Left ventricle myocardium inferior (tissue), 1 donor: ENCODE measurements around the gene PHF12. TPM values are rescaled to one million over a fixed set of nuclear protein-coding genes. Genes with fewer than 3 reads are reported as not detected.

ENCODE experiments used
- DNase-seq: peaks from one replicate; pipeline ENCODE4 v3.0.0-alpha.2; 2020
- H3K27ac ChIP-seq: fragments of 200-600 bp; replicated peaks from 2 replicates; pipeline ENCODE4 v1.8.0; 2021
- H3K27me3 ChIP-seq: fragments of 200-600 bp; 2 replicates; pipeline ENCODE4 v1.8.0; 2021; ENCODE audit warnings: low read depth
- H3K36me3 ChIP-seq: fragments of 200-600 bp; 2 replicates; pipeline ENCODE4 v1.8.0; 2021
- H3K4me1 ChIP-seq: fragments of 200-600 bp; 2 replicates; pipeline ENCODE4 v1.8.0; 2021
- H3K4me3 ChIP-seq: fragments of 200-600 bp; 2 replicates; pipeline ENCODE4 v1.8.0; 2021; ENCODE audit warnings: mild to moderate bottlenecking, moderate library complexity
- H3K9me3 ChIP-seq: fragments of 200-600 bp; replicated peaks from 2 replicates; pipeline ENCODE4 v1.8.0; 2021
- CTCF ChIP-seq: fragments of 200-600 bp; IDR thresholded peaks from 2 replicates; pipeline ENCODE4 v1.8.0; 2021; ENCODE audit warnings: antibody characterized with exemption, mild to moderate bottlenecking, borderline replicate concordance
- intact Hi-C: fragments of 100-400 bp; cut with micrococcal nuclease; formaldehyde crosslinking; loops from one replicate; pipeline ENCODE4 v1.11.0; 2022
- microRNA-seq: library from miRNA; unstranded; fragments of <30 nt; microRNA quantifications from one replicate; pipeline ENCODE4 v1.2.0, GENCODE V29; 2020
- total RNA-seq: library from RNA; stranded (reverse); fragmentation: NEBNext Ultra II Directional; extraction: Animal tissue kit (Norgen Biotek cat#: 25700); gene quantifications from one replicate; pipeline ENCODE4 v1.2.1, GENCODE V29; 2021
- donor health status: DM: no; HTN: yes; CAD: no; lungs with severe emphysema.

PHF12 gene
- total RNA-seq, 1 donor from 2014 or later = 17.2 TPM

DNA sequence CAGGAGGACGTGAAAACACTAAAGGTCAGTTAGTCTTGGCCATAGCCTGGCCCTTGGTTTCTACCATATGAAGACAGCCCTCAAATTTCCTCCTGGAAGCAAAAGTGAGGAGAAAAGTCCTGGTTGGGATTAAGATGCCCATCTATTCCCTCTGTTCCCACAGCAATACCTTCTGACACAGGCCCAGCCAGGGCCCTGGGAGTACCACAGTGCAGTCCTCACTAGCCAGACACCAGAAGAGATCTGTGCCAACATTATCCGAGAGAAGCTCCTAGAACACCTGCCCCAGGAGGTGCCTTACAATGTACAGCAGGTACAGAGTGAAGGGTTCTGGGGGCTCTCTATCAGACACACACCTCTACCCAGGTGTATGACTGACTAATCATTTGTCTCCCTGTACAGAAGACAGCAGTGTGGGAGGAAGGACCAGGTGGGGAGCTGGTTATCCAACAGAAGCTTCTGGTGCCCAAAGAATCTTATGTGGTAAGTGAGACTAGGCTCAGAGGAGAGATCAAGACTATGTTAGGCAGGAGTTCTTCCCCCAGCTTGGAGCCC, 92.4 kb downstream of the PHF12 start:
- DNase-seq = no peak
- TF ChIP-seq CTCF = no peak
- intact Hi-C loops = no loop called here

GRCh38 chr17:28857905-28858800, 93.2 kb downstream of the PHF12 start:
- Histone ChIP-seq H3K27ac (no peak overlapping the region), H3K27me3 (no peaks in the 10 kb centered on the region), H3K4me1 (peaks cover 18% of the 10 kb centered on the region), H3K9me3 (no peaks in the 10 kb centered on the region), H3K4me3 (no peak overlapping the region), H3K36me3 (peaks cover 47% of the 10 kb centered on the region)
- DNase-seq = no peak
- TF ChIP-seq CTCF = no peak
- intact Hi-C loops = no loop called here

More for the DNA sequence above, 92.4 kb downstream of the PHF12 start:
- peaks cover 47% of the 10 kb centered on the region for H3K36me3 ChIP-seq
- peaks cover 18% of the 10 kb centered on the region for H3K4me1 ChIP-seq
- H3K27me3 ChIP-seq = no peaks in the 10 kb centered on the region
- H3K9me3 ChIP-seq = no peaks in the 10 kb centered on the region
- H3K27ac ChIP-seq = no peak overlapping the region
- no peak overlapping the region for H3K4me3 ChIP-seq

GRCh38 chr17:28856028-28856574, 95.2 kb downstream of the PHF12 start:
- H3K27me3 ChIP-seq = no peaks in the 10 kb centered on the region
- H3K4me1 ChIP-seq = peaks cover 18% of the 10 kb centered on the region
- intact Hi-C loops = no loop called here
- peaks cover 47% of the 10 kb centered on the region for H3K36me3 ChIP-seq
- no peaks in the 10 kb centered on the region for H3K9me3 ChIP-seq
- no peak for DNase-seq
- peak overlapping the region; percentile 79 for H3K4me3 ChIP-seq
- TF ChIP-seq CTCF = no peak
- H3K27ac ChIP-seq = no peak overlapping the region

GRCh38 chr17:28855336-28855679, 96.0 kb downstream of the PHF12 start:
- Histone ChIP-seq H3K36me3 (peaks cover 39% of the 10 kb centered on the region), H3K4me3 (peak overlapping the region; percentile 79), H3K27me3 (no peaks in the 10 kb centered on the region), H3K4me1 (peaks cover 18% of the 10 kb centered on the region), H3K27ac (peak overlapping the region; percentile 78), H3K9me3 (no peaks in the 10 kb centered on the region)
- no peak for TF ChIP-seq CTCF
- intact Hi-C loops = no loop called here
- no peak for DNase-seq

Small RNAs within 50 kb of the gene (microRNA-seq; reads per million reads assigned to microRNA genes)
- gene MIR451B = not detected

Other genes with a start within 250 kb of the PHF12 start
- 1.3 TPM for gene PROCA1, start 239.6 kb downstream of the PHF12 start, total RNA-seq
- gene RAB34, start 233.7 kb downstream of the PHF12 start, total RNA-seq = 13.1 TPM
- 840 TPM for gene RPL23A, start 231.5 kb downstream of the PHF12 start, total RNA-seq
- 3.1 TPM for gene TLCD1, start 225.3 kb downstream of the PHF12 start, total RNA-seq
- gene NEK8, start 222.7 kb downstream of the PHF12 start, total RNA-seq = 1.4 TPM
- gene TRAF4, start 207.5 kb downstream of the PHF12 start, total RNA-seq = 3.5 TPM
- 17.5 TPM for gene FAM222B, start 108.7 kb downstream of the PHF12 start, total RNA-seq
- gene ERAL1, start 96.5 kb downstream of the PHF12 start, total RNA-seq = 35.4 TPM
- gene FLOT2, start 53.8 kb downstream of the PHF12 start, total RNA-seq = 84.2 TPM
- 3.1 TPM for gene DHRS13, start 48.4 kb downstream of the PHF12 start, total RNA-seq
- not detected for gene SEZ6, start 54.5 kb upstream of the PHF12 start, total RNA-seq
- 0.60 TPM for gene PIPOX, start 91.6 kb upstream of the PHF12 start, total RNA-seq
- gene MYO18A, start 228.9 kb upstream of the PHF12 start, total RNA-seq = 397 TPM